Stimulated activated naive CD8-positive, alpha-beta T cell treated with anti-CD3 and anti-CD28 coated beads, Interleukin-15, Interleukin-2, amounts not matched to agents 100 ng/mL and 50 ng/mL, for 24 hours (primary cell): ENCODE measurements around the gene PAH.

Experiments
- H3K27ac Mint-ChIP-seq: one replicate; pipeline ENCODE4 v1.8.0; 2021; ENCODE audit warnings: mild to moderate bottlenecking, mixed read lengths
- H3K27me3 Mint-ChIP-seq: one replicate; pipeline ENCODE4 v1.8.0; 2021; ENCODE audit warnings: mixed read lengths
- H3K36me3 Mint-ChIP-seq: one replicate; pipeline ENCODE4 v1.8.0; 2021; ENCODE audit warnings: low read depth, mixed read lengths
- H3K4me1 Mint-ChIP-seq: one replicate; pipeline ENCODE4 v1.8.0; 2021; ENCODE audit warnings: low read depth, mixed read lengths
- H3K4me3 Mint-ChIP-seq: one replicate; pipeline ENCODE4 v1.8.0; 2021; ENCODE audit warnings: mild to moderate bottlenecking, mixed read lengths
- H3K9me3 Mint-ChIP-seq: one replicate; pipeline ENCODE4 v1.8.0; 2021; ENCODE audit warnings: mixed read lengths

The PAH gene

GRCh38 chr12:102920271-102920670 lies 3.2 kb upstream of the PAH start:
- Mint-ChIP-seq H3K36me3 (no peaks in the 10 kb centered on the region), H3K27ac (no peak overlapping the region), H3K4me3 (no peak overlapping the region), H3K4me1 (peaks cover 3% of the 10 kb centered on the region), H3K9me3 (no peaks in the 10 kb centered on the region), H3K27me3 (peaks cover 40% of the 10 kb centered on the region)

GRCh38 chr12:102918840-102919239 lies 1.8 kb upstream of the PAH start:
- Mint-ChIP-seq H3K36me3 (no peaks in the 10 kb centered on the region), H3K9me3 (no peaks in the 10 kb centered on the region), H3K27ac (no peak overlapping the region), H3K4me1 (peaks cover 3% of the 10 kb centered on the region), H3K27me3 (peaks cover 33% of the 10 kb centered on the region), H3K4me3 (no peak overlapping the region)

- Mint-ChIP-seq H3K27me3 (peaks cover 25% of the 10 kb centered on the region), H3K9me3 (no peaks in the 10 kb centered on the region), H3K27ac (no peak overlapping the region), H3K4me1 (peaks cover 3% of the 10 kb centered on the region), H3K4me3 (no peak overlapping the region), H3K36me3 (no peaks in the 10 kb centered on the region)
These were observed 605 bp downstream of the PAH start for GRCh38 chr12:102916252-102917025.

GRCh38 chr12:102913453-102914226 lies 3.4 kb downstream of the PAH start:
- Mint-ChIP-seq H3K9me3 (no peaks in the 10 kb centered on the region), H3K27ac (no peak overlapping the region), H3K4me3 (no peak overlapping the region), H3K36me3 (no peaks in the 10 kb centered on the region), H3K27me3 (peaks cover 28% of the 10 kb centered on the region), H3K4me1 (peaks cover 3% of the 10 kb centered on the region)

- peaks cover 21% of the 10 kb centered on the region for H3K27me3 Mint-ChIP-seq
- no peak overlapping the region for H3K27ac Mint-ChIP-seq
- H3K9me3 Mint-ChIP-seq, result no peaks in the 10 kb centered on the region
- no peaks in the 10 kb centered on the region for H3K36me3 Mint-ChIP-seq
- no peak overlapping the region for H3K4me3 Mint-ChIP-seq
- H3K4me1 Mint-ChIP-seq, result no peaks in the 10 kb centered on the region
These were observed 4.8 kb downstream of the PAH start for GRCh38 chr12:102912258-102912657.

- Mint-ChIP-seq H3K36me3 (no peaks in the 10 kb centered on the region), H3K27me3 (peaks cover 18% of the 10 kb centered on the region), H3K4me3 (no peak overlapping the region), H3K9me3 (no peaks in the 10 kb centered on the region), H3K27ac (no peak overlapping the region), H3K4me1 (no peaks in the 10 kb centered on the region)
These were observed 5.7 kb downstream of the PAH start for GRCh38 chr12:102911320-102911719.

GRCh38 chr12:102910792-102911191 lies 6.3 kb downstream of the PAH start:
- no peaks in the 10 kb centered on the region for H3K36me3 Mint-ChIP-seq
- H3K9me3 Mint-ChIP-seq, result no peaks in the 10 kb centered on the region
- H3K4me1 Mint-ChIP-seq, result no peaks in the 10 kb centered on the region
- no peak overlapping the region for H3K4me3 Mint-ChIP-seq
- no peak overlapping the region for H3K27ac Mint-ChIP-seq
- H3K27me3 Mint-ChIP-seq, result peaks cover 14% of the 10 kb centered on the region

GRCh38 chr12:102910137-102910536 lies 6.9 kb downstream of the PAH start:
- Mint-ChIP-seq H3K4me3 (no peak overlapping the region), H3K4me1 (no peaks in the 10 kb centered on the region), H3K36me3 (no peaks in the 10 kb centered on the region), H3K27me3 (peaks cover 11% of the 10 kb centered on the region), H3K9me3 (no peaks in the 10 kb centered on the region), H3K27ac (no peak overlapping the region)

GRCh38 chr12:102907918-102908317 lies 9.1 kb downstream of the PAH start:
- no peaks in the 10 kb centered on the region for H3K4me1 Mint-ChIP-seq
- H3K36me3 Mint-ChIP-seq, result no peaks in the 10 kb centered on the region
- H3K9me3 Mint-ChIP-seq, result no peaks in the 10 kb centered on the region
- H3K27me3 Mint-ChIP-seq, result peaks cover 12% of the 10 kb centered on the region
- no peak overlapping the region for H3K4me3 Mint-ChIP-seq
- no peak overlapping the region for H3K27ac Mint-ChIP-seq

- Mint-ChIP-seq H3K9me3 (no peaks in the 10 kb centered on the region), H3K27me3 (peaks cover 6% of the 10 kb centered on the region), H3K4me3 (no peak overlapping the region), H3K4me1 (no peaks in the 10 kb centered on the region), H3K36me3 (no peaks in the 10 kb centered on the region), H3K27ac (no peak overlapping the region)
These were observed 11.8 kb downstream of the PAH start for GRCh38 chr12:102905229-102905628.

GRCh38 chr12:102903337-102904007 lies 13.6 kb downstream of the PAH start:
- Mint-ChIP-seq H3K36me3 (no peaks in the 10 kb centered on the region), H3K9me3 (no peaks in the 10 kb centered on the region)

GRCh38 chr12:102902093-102902492 lies 15.0 kb downstream of the PAH start:
- H3K4me3 Mint-ChIP-seq, result no peak overlapping the region
- peaks cover 6% of the 10 kb centered on the region for H3K27me3 Mint-ChIP-seq
- no peak overlapping the region for H3K27ac Mint-ChIP-seq

More at GRCh38 chr12:102903337-102904007, 13.6 kb downstream of the PAH start:
- no peak overlapping the region for H3K4me3 Mint-ChIP-seq
- peaks cover 6% of the 10 kb centered on the region for H3K27me3 Mint-ChIP-seq
- H3K4me1 Mint-ChIP-seq, result no peaks in the 10 kb centered on the region
- H3K27ac Mint-ChIP-seq, result no peak overlapping the region

GRCh38 chr12:102900389-102900788 lies 16.7 kb downstream of the PAH start:
- Mint-ChIP-seq H3K4me1 (no peaks in the 10 kb centered on the region), H3K27me3 (peaks cover 6% of the 10 kb centered on the region), H3K4me3 (no peak overlapping the region), H3K36me3 (no peaks in the 10 kb centered on the region), H3K27ac (no peak overlapping the region), H3K9me3 (no peaks in the 10 kb centered on the region)

More at GRCh38 chr12:102902093-102902492, 15.0 kb downstream of the PAH start:
- H3K36me3 Mint-ChIP-seq, result no peaks in the 10 kb centered on the region
- H3K4me1 Mint-ChIP-seq, result no peaks in the 10 kb centered on the region
- no peaks in the 10 kb centered on the region for H3K9me3 Mint-ChIP-seq

GRCh38 chr12:102896067-102896466 lies 21.0 kb downstream of the PAH start:
- H3K4me1 Mint-ChIP-seq, result no peaks in the 10 kb centered on the region
- no peak overlapping the region for H3K27ac Mint-ChIP-seq
- H3K36me3 Mint-ChIP-seq, result no peaks in the 10 kb centered on the region
- H3K27me3 Mint-ChIP-seq, result peaks cover 13% of the 10 kb centered on the region
- H3K9me3 Mint-ChIP-seq, result no peaks in the 10 kb centered on the region
- no peak overlapping the region for H3K4me3 Mint-ChIP-seq

- Mint-ChIP-seq H3K36me3 (no peaks in the 10 kb centered on the region), H3K4me1 (no peaks in the 10 kb centered on the region), H3K27ac (no peak overlapping the region), H3K27me3 (peaks cover 23% of the 10 kb centered on the region), H3K4me3 (no peak overlapping the region), H3K9me3 (no peaks in the 10 kb centered on the region)
These were observed 25.3 kb downstream of the PAH start for GRCh38 chr12:102891756-102892155.
